Upper lobe of left lung (tissue), 4 donors: ENCODE results near the gene TNNT3.

Experiments
- EP300 ChIP-seq, 4 donors: sonication (generic); formaldehyde crosslinking; IDR thresholded peaks; one replicate each; pipeline ENCODE4 v1.5.1; 2017; ENCODE audit warnings: antibody characterized with exemption in 4 of 4, control low read depth in 2 of 4
- POLR2A ChIP-seq, 4 donors: fragments of 450-650 bp; IDR thresholded peaks; one replicate each; pipeline ENCODE4 v1.5.1; 2016 to 2017; ENCODE audit warnings: antibody characterized with exemption in 4 of 4, mild to moderate bottlenecking in 2 of 4
- POLR2AphosphoS5 ChIP-seq, 2 donors: sonication (generic); formaldehyde crosslinking; IDR thresholded peaks; one replicate each; pipeline ENCODE4 v1.5.1; 2017; ENCODE audit warnings: antibody characterized with exemption in 2 of 2
- TF ChIP-seq, protein P1 (sequence below), 6 experiments: fragments of 450-650 bp in 4 of 6; fragments of 200-600 bp in 2 of 6; sonication (generic) in 2 of 6; IDR thresholded peaks; one replicate each; pipeline ENCODE4 v1.5.1; 2016 to 2019; ENCODE audit warnings: antibody characterized with exemption in 6 of 6

DNA sequence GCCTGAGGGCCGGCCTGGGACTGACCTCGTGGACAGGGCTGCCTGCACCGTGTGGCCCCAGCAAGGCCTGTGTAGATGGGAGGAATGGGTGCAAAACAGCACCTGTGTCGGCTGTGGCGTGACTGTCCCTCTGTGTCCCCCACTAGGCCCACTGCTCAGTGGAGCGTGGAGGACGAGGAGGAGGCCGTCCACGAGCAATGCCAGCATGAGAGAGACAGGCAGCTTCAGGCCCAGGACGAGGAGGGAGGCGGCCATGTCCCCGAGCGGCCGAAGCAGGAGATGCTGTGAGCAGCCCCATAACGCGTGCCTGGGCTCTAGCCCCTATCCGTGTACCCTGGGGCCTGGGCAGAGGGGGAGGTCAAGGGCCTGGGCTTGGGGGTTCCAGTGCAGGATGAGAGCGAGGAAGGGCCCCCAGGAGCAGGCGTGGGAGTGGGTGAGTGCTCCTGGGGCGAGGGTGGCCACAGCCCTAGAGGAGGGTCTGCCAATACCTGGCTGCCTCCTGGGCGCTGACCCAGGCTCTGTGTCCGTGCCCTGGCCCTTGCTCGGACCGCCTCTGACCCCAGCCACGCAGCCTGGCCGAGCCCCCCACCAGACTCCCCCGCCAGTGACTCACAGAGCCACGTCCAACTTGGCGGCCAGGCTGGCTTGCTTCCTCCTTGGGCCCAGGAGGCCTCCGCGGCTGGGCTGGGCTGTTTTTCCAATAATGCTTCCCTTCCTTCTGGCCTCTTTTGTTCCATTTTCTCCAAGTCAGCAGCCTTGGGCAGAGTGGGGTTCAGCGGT lies 39.4 kb upstream of the TNNT3 start:
- TF ChIP-seq POLR2AphosphoS5 (IDR thresholded peaks at IDR 0.05) (no peak), EP300 (IDR thresholded peaks at IDR 0.05) (no peak), POLR2A (IDR thresholded peaks at IDR 0.05) (no peak)
- TF ChIP-seq, protein P1, sequence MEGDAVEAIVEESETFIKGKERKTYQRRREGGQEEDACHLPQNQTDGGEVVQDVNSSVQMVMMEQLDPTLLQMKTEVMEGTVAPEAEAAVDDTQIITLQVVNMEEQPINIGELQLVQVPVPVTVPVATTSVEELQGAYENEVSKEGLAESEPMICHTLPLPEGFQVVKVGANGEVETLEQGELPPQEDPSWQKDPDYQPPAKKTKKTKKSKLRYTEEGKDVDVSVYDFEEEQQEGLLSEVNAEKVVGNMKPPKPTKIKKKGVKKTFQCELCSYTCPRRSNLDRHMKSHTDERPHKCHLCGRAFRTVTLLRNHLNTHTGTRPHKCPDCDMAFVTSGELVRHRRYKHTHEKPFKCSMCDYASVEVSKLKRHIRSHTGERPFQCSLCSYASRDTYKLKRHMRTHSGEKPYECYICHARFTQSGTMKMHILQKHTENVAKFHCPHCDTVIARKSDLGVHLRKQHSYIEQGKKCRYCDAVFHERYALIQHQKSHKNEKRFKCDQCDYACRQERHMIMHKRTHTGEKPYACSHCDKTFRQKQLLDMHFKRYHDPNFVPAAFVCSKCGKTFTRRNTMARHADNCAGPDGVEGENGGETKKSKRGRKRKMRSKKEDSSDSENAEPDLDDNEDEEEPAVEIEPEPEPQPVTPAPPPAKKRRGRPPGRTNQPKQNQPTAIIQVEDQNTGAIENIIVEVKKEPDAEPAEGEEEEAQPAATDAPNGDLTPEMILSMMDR (IDR thresholded peaks at IDR 0.05), result no peak
